ENCODE results near the gene CCDC141.

The CCDC141 gene

DNA sequence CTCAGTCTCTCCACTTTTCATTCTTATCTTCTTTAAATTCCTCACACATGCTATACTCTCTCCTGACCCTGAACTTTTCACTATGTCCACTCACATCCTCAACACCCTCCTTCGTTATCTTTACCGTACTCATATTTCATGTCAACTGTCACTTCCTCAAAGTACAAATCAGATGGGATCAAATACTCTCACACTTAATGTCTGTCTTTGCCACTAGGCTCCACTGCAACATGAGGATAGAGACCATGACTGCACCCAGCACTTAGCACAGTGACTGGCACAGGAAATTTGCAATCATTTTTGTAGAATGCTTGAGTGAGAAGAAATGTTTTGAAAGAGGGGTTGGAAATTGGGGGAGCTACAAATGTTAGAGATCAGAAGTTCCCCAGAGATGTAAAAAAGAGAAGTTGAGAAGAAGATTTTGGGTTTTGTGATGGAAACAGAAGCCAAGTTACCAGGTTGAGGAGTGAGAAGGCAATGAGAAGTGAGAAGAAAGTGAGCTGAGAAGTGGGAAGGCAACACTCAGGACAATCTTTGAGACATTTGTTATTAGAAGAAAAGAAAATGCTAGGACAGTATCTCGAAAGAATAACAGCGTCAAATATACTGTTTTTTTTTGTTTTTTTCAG lies 87.0 kb downstream of the CCDC141 start:
- DNase-seq: no peak
- no peak for ATAC-seq

DNA sequence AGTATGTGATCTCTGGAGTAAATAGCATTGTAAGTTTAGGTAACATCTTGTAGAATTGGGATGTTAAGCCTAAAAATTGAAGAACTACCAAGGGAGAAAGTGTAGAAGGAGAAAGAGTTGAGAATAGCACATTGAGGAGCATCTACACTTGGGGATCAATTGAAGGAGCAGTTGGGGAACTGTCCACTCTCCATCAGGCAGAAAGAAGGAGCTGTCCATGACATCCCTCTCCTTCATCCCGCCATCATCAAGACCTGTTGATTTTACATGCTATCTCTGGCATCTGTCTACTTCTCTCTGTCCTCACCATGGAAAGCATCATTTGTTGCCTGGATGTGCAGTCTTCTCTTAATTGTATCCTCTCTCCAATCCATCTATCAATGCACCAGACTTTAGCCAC lies 87.8 kb downstream of the CCDC141 start:
- ATAC-seq (no peak), DNase-seq (no peak)

DNA sequence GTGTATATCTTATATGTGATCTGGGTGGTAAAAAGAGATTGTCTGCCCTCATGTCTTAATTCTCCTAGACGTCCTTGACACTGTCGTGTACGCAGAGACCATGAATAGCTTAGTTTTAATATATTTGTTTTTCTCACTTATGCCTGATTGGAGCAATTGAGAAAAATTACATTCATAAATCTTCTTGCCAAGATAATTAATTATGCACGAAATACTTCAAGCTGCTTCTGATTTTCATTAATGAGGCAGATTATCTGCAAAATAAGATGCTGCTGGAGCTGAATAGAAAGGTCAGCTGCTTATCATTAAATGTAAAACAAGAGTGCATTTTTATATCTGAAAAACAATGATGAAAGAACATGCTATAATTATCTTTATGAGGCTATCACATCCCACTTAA lies 95.9 kb downstream of the CCDC141 start:
- ATAC-seq: no peak
- no peak for DNase-seq

DNA sequence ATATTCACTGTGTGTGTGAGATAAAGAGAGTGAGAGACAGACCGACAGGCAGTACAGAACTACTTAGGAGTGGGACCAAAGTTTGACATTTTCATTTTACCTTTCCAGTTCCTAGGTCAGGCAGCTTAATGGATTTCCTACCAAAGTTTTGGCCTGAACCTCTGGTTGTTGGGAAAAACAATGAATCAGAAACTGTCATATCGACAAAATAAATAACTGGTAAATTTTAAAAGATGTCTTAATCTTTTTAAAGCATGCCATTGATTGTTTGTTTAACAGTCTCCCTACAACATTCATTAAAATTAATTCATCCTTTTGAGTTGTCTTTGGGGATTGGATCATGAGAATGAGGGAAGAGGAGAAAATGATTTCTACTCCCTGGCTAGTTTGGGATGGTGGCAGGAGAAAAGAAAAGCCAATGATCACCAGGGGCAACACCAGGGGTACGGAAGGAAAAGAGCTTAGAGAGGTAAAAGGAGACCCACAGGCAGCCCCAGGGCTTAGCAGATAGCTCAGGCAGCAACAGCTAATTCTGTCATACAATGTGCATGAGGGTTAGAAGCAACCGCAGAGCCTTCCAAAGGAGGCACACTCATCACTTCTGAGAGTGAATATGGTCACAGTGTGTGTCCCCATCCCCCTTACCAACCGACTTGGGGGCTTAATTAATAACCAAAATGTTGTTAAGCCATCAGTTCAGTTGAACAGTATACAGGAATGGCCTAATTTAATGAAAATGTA lies 98.5 kb downstream of the CCDC141 start:
- no peak for ATAC-seq
- DNase-seq: no peak

DNA sequence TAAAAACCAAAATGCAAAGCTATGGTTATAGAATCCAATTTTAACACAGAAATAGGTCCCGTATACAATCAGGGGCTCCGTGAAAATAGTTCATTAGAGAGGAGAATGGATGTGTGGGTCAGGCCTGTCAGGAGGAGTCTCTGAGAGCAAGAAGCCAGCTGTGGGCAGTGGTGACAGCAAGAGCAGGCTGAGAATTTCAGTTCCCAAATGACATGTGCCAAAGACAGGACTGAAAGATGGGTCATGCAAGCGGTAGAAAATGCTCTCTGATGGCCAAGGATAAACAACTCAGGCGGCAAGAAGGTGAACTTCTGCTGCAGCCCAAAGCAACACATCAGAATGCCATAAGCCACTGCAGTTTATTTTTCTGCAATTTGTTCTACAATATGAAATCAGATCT lies 100.4 kb downstream of the CCDC141 start:
- no peak for ATAC-seq
- no peak for DNase-seq

DNA sequence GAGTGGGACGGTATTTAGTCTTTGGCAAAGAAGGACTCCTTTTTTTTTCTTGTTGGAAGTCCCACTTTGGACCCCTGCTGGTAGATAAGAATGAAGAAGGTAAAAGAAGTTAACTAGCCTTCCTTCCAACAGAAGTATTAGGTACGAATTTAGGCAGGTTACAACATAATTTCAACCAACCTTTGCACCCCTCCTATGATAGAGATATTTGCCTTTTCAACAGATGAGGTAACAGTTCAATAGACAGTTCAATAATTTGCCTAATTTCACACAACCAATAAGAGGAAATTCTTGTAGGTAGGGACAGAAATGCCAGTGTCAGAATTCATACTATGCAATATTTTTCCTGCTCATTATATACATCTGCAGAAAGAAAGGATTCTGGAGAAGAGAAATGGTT lies 100.8 kb downstream of the CCDC141 start:
- DNase-seq: no peak
- no peak for ATAC-seq

DNA sequence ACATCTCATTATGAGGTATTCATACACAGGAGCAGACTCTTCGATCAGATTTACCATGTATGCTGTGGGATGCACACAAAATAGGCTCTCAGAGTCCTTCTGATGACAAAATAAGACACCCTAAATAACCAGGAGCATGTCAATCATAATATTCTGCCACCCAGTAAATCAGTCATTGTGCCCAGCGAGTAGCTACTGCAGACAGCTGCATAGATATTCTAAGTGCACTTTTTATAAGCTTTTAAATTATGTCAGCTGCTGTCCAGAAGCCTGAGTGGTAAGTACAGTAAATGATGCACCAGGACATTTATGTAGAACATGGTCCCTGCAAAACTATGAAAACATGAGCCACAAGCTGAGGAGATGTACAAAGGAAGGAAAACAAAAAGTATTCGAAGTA lies 102.9 kb downstream of the CCDC141 start:
- no peak for DNase-seq
- ATAC-seq: no peak

DNA sequence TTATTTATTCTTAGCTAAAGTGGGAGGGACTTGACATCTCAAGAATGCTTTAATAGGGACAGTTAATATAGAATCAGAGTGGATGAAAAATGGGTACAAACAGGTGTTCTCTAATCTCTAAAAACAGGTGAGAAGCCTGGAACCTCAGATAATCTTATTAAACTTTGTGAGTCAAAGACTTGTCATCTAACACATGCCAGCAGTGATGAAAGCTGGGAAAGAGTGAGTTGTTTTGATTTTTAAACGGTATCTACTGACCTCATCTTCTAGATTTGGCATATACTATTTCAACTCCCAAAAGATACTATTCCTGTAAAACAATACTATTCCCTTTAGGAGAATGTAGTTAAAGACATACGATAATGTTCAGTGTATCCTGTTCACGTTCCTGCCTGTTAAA lies 103.4 kb downstream of the CCDC141 start:
- no peak for DNase-seq
- ATAC-seq: no peak

DNA sequence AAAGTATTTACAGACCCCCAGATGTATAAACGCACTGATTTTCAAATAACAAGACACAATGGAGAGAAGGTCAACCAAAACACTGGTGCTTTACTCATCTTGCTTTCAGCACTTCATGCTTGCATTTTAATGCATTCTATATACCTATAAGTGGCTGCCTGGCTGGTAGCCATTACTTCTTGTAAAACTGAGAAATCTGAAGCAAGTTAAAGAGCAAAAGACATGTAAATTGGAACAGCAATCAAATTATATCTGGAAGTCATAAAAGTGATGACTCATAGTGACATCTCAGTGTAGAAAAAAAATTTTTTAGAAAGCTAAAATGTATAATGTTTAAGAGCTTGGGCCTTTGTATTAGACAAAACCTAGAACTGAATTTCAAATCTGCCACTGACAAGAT lies 106.2 kb downstream of the CCDC141 start:
- ATAC-seq (no peak), DNase-seq (no peak)

DNA sequence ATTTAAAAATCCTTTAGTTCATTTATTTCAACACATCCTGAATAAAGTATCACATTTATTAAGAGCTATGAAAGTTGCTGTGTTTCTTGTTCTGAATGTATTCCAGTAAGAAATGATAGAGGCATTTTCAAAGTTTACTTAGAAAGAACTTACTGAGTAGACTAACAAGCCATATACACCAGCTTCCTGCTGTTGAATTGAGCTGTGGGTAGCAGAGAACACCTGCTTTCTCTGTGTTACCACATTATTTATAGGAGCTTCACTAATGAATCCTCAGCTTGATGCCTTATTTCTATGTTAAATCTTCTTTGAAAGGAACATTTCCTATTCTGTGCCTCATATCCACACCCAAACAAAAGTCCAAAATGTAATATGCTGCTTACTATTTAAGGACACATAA lies 115.4 kb downstream of the CCDC141 start:
- no peak for ATAC-seq
- no peak for DNase-seq

DNA sequence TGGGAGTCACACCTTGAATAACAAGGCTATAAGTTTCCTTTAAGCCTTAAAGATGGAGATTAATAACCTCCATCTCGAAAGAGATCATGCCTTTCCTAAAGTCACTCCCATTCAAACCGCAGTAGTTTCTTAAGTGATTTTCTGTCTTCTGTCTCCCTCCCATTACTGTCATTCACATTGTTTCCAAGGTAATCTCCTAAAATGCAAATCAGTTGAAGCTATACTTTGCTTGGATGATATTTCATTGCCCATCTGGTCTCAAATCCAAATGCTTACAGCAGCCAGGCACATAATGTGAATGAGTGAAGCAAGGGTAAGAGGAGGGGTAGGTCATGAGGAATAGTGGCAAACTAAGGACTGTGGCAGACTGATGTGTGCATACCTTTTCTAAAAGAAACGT lies 116.4 kb downstream of the CCDC141 start:
- DNase-seq: no peak
- ATAC-seq: no peak

DNA sequence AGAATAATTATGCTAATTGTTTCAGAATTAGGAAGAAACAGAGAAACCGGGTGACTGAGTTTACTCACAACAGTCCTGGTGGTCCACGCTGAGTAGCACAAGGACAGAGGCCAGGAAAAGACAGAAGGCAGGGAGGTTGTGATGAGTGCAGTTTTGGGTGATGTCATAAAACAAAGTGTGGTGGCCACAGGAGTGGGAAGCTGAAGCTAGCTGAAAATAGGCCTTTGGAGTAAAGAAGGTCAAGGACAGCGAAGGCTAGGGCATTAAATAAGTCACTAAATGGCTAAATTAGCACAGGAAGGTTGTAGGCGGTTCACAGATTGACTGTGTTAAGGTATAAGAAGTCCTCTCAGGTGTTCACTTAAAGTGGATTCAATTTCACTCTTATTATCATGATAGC lies 121.9 kb downstream of the CCDC141 start:
- DNase-seq (no peak), ATAC-seq (no peak)

DNA sequence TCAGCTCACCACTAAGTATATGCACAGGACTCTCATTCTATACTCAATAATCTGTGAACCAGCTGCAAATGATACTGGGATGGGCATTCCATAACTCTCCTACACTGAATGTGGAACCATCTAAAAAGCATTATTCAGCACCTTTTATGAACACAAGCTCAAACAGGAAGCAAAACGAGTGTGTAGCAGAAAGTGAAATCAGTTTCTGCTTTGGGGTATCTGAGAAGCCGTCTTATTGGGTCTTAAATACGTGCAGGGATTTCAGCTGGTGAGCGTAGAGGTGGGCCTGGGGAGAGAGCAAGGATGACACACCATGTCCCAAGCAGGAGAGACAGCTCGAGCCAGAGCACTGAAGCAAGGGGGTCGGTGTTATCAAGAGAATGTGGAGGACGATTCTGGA lies 122.8 kb downstream of the CCDC141 start:
- ATAC-seq (no peak), DNase-seq (no peak)

DNA sequence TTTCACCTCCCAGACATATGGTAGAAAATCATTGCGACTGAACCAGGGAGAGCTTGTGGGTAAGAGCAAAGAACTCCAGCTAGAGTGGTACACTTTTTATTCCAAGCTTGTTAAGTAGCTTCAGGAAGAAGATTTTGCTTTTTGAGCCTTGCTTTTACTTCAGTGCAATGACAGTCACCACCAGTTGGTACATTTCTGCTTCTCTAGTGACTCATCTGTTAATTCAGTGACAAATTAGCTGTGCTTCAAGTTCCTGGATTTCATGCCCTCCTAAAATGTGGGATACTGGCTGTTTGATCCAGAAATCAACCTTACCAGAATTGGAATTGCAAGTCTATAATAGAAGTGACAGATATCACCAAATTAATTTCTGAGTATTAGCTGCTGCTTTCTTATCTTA lies 125.1 kb downstream of the CCDC141 start:
- ATAC-seq: no peak
- no peak for DNase-seq

DNA sequence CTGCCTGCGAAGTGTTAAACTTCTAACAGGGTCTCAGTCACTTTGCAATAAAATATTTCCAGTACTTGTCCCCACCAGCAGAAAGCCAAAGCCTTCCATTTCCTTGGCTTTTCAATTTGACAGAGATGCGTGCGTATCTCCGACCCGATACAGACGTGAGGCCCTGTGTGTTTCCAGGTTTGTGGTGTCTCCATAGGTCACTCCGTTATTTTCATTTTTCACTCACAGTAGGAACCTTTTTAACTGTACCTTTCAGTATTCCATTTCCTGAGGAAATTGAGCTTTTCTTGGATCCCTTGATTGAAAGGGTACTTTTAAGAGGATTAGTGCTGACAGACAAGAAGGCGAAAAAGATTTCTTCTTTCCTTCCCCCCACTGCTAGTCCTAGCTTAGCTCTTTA lies 126.4 kb downstream of the CCDC141 start:
- no peak for DNase-seq
- ATAC-seq: no peak

DNA sequence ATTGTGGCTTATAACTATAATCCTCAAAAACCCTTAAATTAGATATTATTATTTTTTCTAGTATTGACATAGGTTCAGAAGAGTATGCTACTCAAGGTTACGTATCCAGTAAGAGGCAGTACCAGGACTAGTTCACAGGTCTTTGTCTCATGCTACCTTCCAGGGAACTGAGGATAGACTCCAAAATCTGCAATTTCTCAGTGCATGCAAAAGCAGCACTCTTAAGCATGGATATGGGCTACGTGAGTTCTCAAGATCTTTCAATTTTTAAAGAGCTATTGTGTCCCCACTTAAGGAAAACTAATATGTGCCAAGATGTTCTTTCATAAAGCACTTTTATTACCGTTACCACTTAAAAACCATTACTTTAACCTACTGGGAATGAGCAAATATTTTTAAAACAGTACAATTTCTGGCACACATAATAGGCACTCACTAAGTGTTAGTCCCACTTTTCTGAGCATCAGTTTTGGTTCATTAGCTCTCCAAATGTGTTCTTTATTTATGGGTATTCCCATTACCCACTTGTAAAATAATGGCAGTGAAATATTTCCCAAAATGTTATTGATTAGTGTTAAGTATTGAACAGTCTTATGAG lies 128.9 kb downstream of the CCDC141 start:
- no peak for ATAC-seq
- DNase-seq: no peak

DNA sequence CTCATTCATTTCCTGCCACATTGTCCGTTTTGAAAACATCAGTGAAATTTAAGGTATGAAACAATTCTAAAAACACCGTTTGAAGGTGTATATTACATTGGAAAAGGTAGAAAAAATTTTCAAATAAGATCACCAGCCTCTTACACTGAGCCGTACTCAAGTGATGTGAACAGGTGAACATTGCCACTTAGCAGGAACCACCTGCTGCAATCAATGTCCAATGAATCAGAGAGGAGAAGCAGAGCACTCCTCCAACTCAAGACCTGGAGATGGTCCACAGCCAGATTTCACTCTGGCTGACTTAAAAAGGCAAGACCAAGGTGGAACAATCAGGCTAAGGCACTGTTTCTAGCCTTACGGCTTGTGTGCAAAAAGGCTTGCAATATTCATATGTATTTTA lies 132.4 kb downstream of the CCDC141 start:
- no peak for ATAC-seq

DNA sequence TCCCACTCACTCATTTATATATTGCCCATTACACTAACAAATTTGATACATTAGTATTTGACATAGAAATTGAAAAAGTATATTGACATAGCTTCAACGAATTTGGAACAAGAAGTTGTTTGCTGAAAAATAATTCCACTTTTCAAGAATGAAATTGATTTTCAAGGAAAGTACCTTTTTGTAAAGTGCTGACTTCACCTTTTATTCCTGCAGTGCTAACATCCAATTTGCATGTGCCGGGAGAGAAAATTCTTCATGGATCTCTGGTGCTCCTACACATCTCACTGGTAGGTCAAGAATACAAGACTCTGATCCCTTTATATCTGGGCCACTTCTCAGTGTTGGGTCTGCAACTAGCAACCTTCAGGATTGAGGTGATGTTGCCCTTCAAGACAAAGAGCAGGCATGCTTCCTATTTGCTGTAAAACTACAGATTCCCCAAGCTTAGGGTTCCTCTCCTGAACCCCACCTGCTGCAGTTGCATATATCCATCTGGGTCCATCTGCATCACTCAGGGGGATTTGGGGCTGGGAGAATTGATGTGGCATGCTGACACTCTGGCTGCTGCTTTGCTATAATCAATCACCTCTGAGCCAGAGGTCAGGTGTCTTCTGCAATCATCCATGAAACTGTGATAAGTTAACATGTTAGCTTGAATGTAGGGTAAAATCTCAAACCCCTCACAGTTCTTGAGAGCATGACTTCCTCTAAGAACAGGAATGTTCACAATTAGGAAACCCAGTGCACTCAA lies 134.3 kb downstream of the CCDC141 start:
- no peak for ATAC-seq
- no peak for DNase-seq

More for the DNA sequence above, 132.4 kb downstream of the CCDC141 start:
- no peak for DNase-seq

DNA sequence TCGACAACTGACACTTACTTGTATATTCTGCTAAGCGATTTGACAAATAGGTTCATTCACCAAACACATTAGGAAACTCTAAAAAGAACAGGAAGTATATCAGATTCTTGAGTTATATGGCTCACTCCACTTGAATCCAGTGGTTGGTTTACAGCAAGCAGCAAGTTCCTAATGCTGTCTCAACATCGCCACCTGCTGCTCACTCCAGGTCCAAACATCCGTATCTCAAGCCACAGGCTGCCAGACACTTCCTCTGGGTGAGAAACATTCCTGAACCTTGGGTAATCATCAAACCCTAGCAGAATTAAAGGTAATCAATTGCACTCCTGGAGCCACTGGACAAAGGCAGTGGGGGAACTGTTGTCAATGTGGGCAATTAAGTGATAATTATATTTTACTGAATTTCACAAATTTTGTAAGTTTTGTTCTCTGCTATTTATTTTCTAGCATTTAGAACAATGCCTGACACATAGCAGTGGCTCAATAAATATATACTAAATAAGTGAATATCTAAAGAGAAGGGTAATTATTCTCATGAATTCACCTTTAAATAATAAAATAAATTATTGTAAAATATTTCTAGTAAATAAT lies 135.6 kb downstream of the CCDC141 start:
- peak; percentile 79 for DNase-seq
- peak; percentile 82 for ATAC-seq

DNA sequence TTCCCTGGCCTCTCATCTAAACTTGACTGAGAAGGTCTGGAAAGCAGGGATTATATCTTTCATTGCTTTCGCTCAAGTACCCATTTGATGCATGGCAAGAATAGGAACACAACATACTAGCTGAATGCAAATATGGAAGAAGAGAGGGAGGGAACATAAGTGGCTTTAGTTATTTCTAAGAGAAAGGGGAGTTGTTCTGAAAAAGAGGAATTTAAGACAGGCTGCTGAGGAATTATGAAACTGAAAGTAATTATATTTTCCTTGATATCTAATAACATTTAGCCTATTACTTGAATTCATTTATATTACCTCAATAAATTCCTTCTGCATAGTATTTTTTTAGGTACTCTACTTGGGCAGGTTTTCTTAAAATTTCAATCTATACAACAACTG lies 136.9 kb downstream of the CCDC141 start:
- no peak for ATAC-seq
- no peak for DNase-seq

DNA sequence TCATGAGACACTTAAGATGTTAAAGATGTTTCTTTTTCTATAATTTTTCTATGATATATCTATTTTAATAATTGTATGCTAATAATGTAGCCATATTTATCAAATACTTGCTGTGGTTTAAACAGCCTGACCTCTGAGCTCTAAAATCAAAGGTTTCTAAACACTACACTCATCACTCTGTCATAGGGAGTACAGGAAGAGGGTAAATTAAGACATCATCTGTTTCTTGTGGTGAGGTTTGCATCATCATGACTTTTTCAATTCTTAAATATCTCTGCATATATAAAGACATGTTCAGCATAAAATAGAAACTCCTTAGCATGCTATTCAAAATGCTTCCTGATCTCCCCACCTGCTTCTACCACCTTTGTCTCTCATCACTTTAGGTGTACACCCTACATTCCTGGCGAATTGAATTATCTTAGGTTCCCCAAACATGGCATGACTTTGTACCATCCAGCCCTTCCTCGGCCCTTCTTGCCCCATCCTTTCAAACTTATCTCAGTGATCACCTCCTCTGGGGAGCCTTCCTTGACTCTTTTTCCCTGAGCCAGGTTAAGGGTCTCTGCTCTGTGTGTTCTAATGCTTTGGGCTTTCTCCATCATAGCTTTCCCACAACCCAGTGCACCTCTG lies 137.4 kb downstream of the CCDC141 start:
- peak; percentile 76 for ATAC-seq
- no peak for DNase-seq

DNA sequence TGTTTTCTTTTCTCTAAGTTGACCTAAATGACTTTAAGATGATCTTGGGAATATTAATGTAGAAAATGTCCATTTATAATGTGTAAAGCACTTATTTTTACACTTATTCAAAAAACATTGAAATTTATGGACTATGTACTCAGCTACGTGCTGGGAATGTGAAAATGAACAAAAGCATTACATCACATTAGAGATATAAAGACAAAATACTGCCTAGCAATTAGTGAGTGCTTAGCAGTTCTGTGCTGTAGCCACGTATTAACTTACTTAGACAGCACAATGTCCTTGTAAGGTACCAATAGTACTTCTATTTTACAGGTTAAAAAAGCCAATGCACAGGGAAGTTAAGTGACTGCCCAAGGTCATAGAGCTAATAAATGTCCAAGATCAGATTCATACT lies 138.9 kb downstream of the CCDC141 start:
- no peak for DNase-seq

More for the DNA sequence above, 138.9 kb downstream of the CCDC141 start:
- no peak for ATAC-seq

Measured in stimulated activated naive CD8-positive, alpha-beta T cell treated with anti-CD3 and anti-CD28 coated beads, Interleukin-15, Interleukin-2, amounts not matched to agents 100 U/mL and 50 U/mL, for 24 hours (primary cell).